ENCODE data around the gene NHS. TPM values are rescaled to one million over a fixed set of nuclear protein-coding genes. Genes with fewer than 3 reads are reported as not detected.

The NHS gene
- total RNA-seq, 1 experiment from 2014 or later, result 2.4 TPM

DNA sequence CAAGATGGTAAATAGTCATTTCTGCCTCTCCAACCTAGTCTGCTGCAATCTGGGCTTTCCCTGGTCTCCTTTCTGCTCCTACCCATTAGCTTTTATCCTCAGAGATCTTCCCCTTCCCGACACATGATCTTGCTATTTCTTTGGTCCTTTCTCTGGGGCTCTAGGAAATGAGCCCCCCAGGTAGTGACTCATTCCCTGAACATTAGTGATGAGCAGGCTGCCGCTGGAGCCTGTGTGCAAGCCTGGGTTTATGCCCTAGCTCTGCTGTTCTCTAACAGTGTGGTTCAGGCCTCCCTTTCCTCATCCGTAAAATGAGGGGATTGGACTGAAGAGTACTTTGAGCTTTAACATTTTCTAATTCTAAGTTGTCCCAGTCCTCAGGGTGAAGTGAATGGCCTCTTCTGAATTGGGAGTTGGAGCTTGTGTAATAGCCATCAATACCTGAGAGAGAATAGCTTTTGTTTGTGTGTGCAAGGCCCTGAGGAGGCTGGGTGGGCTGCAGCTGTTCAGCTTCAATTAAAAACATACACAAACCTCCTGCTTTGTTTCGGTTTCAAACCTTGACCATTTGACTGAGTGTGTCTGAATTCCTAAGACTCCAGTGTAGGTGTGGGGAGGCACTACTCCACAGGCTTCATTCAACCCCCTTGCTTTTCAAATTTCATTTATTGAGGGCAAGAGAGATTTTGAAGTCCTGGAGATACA is 246.7 kb downstream of the NHS start:
- in situ Hi-C loops (cut with HindIII; ENCODE audit: low pct_unique_long_range_greater_than_20kb, low sequenced_read_pairs), result no loop called here
- DNase-seq (ENCODE audit: low read depth), result no peak

DNA sequence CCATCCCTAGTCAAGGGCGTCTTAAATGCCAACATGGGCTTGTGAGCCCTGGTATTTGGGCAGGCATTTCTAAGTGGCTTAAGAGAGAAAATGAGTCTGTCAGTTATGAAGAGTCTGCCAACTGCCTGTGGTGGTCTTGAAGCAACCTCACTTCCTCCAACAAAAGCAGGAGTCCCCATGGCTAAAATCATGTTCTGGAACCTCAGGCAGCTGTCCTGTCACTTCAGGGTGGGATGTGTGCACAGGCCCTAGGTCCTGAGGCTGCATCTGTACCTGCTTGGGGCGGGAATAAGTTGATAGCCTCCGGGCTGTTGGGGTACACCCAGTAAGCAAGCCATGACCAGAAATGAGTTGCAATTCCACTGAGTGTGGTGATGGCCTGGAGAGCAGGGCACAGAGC is 247.3 kb downstream of the NHS start:
- in situ Hi-C loops (cut with HindIII; ENCODE audit: low pct_unique_long_range_greater_than_20kb, low sequenced_read_pairs), result no loop called here
- no peak for DNase-seq (ENCODE audit: low read depth)

DNA sequence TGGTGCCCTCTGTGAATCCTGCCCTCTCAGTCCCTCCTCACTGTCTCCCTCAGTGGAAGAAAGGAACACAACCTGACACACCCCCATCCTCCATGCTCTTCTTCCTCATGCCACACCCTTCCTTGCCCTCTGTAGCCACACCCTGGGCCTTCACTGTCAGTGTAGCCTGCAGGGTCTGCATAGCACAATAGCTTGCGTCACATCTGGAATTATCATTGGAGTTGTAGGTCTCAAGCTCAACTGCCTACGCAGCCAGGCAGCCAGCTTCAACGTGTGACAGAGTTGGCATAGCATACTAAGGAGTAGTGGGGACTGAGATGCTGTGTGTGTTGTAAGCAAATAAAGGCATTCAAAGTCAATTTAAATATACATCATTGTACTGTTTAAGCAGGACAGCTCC is 248.8 kb downstream of the NHS start:
- in situ Hi-C loops (cut with HindIII; ENCODE audit: low pct_unique_long_range_greater_than_20kb, low sequenced_read_pairs), result no loop called here
- DNase-seq (ENCODE audit: low read depth), result no peak

DNA sequence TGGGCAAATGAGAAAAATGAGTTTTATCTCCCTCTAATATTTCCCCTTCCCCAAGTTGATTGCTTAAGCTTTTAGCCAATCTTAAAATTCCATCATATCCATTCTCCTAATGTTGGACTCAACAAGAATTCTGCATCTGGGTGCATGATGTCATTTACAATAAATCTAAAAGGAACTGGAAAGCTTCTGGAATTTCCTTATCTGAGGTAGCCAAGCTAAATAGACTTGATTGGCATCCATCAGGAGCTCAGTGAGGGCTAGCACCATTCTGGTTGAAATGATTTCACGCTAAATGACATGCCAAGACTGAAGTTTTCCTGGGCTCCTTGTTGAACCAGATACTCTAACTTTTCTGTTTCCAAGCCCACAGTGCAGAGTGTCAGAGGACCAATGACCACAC is 252.0 kb downstream of the NHS start:
- no peak for DNase-seq (ENCODE audit: low read depth)
- in situ Hi-C loops (cut with HindIII; ENCODE audit: low pct_unique_long_range_greater_than_20kb, low sequenced_read_pairs), result no loop called here

DNA sequence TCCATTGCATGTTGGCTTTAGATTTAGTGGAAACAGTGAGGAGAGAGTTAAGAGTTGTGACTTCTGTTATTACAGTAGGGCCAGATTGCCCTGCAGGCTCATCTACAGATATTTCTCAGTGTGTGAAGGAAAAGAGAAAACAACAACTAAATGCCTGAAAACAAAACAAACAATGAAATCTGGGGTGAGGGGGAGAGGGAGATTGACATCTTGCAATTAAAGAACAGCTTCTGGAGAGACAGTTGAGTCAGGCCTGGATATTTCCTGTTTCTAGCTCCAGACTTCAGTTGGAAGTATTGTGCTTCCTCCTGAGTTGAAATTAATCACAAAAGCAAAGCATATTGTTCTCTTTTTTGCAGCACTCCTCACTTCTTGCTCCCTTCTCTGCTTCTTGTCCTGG is 254.0 kb downstream of the NHS start:
- in situ Hi-C loops (cut with HindIII; ENCODE audit: low pct_unique_long_range_greater_than_20kb, low sequenced_read_pairs), result no loop called here
- no peak for DNase-seq (ENCODE audit: low read depth)

DNA sequence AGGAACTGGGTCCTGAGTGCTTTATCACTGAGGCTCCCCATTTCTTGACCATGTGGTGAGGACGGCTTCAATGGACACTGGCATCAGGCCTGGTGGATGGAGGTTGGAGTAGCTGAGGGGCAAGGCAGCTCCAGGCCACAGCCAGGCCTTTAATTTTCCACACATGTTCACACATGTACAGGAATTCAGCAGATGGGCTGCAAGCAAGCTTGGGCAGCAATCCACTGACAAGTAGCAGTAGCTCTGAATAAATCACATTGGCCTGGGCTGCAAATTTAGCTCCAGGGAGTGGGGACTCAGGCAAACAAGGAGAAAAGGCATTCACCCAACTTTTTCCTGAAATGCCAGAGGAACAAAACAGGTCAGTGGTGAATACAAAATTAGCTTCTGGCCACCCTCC is 254.5 kb downstream of the NHS start:
- no peak for DNase-seq (ENCODE audit: low read depth)
- in situ Hi-C loops (cut with HindIII; ENCODE audit: low pct_unique_long_range_greater_than_20kb, low sequenced_read_pairs), result no loop called here

DNA sequence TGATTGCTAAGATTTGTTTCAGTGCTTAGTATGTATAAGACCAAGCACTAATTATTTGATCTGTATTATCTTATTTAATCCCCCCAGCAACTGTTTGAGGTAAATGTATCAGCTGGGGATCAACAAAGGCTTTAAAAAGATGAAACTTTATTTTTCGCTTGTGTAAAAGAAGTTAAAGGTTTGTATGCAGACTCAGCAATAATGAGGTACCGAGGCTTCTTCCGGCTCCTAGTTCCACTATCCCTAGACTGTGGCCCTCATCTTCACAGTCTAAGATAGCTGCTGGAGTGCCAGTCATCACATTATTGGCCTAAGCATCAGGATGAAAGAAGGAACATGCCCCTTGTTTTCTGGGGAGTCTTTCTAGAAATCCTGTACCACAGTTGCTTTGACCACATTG is 256.6 kb downstream of the NHS start:
- in situ Hi-C loops (cut with HindIII; ENCODE audit: low pct_unique_long_range_greater_than_20kb, low sequenced_read_pairs), result no loop called here
- DNase-seq (ENCODE audit: low read depth), result no peak

DNA sequence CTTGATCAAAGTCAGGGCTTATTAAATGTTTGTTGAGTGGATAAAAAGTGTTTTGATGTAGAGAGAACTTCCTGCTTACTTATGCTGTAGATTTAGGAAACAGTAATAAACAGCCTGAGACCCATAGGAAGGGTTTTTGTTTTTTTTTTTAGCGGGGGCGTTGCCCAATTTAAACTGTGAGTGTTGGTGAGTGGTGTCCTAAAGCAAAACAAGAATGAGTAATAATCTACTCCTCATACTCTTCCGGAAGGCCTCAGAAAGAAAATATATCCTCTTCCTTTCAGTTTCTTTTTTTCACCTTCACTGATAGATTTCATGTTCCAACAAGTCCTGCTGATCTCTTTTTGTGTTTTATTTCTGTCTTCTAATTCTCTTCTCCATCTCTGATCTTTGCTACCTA is 257.9 kb downstream of the NHS start:
- in situ Hi-C loops (cut with HindIII; ENCODE audit: low pct_unique_long_range_greater_than_20kb, low sequenced_read_pairs), result no loop called here
- no peak for DNase-seq (ENCODE audit: low read depth)

DNA sequence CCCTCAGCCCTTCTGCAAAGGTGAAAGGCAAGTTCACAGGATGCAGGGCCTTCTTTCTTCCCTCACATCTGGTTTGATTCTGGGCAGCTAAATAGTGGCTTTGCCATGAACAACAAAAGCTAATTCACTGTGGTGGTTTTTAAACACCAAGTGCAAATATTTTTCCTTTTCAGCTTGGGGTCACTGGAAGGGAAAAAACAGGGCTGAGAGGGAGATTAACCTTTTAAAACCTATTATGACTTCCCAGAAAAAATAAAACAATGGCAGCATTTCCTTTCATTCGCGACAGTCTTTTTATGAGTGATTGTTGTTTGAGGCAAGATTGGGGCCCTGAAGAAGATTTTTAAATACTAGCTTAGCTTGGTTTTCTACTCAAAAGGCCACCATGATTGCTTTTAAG is 258.5 kb downstream of the NHS start:
- in situ Hi-C loops (cut with HindIII; ENCODE audit: low pct_unique_long_range_greater_than_20kb, low sequenced_read_pairs), result no loop called here

DNA sequence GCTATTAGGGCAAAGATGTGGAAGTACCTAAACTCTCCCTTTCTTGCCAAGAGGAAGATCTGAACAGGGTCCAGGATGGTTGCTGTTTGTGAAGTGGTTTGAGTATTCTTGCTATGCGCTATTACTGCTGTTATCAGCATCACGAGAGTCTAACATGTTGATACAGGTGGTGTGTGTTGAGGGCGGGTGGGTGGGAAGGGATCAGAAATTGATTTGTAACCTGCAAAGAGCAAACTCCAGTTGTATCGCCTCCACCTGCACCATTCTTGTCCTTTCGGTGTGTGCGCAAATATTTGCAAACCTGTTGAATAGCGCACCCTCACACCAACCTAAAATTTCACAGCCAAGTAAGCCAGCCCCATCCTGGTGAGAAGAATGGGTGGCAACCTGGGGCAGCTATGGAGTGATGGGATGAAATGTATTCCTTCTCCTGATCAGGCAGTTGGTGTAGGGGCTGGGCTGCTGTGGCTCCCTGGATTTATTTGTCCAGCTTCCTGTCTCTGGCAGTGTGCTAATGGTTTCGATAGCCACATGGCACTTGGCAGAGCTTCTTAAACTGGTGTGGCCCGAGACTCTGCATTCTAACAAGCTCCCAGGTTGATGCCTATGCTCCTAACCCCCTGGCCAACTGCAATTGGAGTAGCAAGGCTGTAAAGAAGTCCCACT is 259.7 kb downstream of the NHS start:
- in situ Hi-C loops (cut with HindIII; ENCODE audit: low pct_unique_long_range_greater_than_20kb, low sequenced_read_pairs), result no loop called here
- DNase-seq (ENCODE audit: low read depth), result no peak

More for the DNA sequence above, 258.5 kb downstream of the NHS start:
- DNase-seq (ENCODE audit: low read depth), result no peak

DNA sequence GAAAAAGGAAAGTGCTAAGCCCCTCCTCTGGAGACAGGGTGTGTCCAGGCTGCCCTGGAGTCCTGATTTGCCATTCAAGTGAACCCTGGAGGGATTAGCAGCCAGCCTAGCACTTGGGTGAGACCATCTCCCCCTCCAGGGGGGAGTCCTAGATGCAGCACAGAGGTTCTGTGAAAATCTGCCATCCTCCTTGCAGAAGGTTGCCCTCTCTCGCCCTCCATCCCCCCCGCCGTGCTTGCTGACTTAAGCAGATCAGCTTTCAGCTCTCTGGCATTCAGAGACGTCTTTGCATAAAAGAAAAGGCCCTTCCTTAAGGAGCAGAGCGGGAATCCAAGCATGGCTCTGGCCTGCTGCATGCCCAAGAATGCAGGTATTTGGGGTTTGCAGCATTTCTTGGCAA is 260.2 kb downstream of the NHS start:
- in situ Hi-C loops (cut with HindIII; ENCODE audit: low pct_unique_long_range_greater_than_20kb, low sequenced_read_pairs), result no loop called here
- peak; percentile 86 for DNase-seq (ENCODE audit: low read depth)

DNA sequence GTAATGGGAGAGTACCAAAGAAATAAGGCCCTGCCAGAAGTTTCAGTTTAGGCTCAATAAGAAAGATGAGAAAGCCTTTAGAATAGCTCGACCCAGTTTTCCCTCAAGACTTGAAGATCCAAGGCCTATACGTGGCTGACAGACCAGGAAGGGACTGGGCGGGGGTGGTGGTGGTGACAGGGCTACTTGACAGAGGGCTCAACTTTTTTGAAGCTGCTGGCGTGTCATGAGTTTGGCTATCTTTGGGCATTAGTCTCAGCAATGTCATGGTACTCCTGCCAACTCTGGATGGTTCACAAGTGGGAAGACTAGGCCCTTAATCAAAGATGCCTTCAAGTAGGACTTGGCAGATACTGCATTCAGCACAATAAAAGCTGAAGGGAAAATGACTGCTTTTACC is 262.2 kb downstream of the NHS start:
- in situ Hi-C loops (cut with HindIII; ENCODE audit: low pct_unique_long_range_greater_than_20kb, low sequenced_read_pairs), result no loop called here
- no peak for DNase-seq (ENCODE audit: low read depth)

DNA sequence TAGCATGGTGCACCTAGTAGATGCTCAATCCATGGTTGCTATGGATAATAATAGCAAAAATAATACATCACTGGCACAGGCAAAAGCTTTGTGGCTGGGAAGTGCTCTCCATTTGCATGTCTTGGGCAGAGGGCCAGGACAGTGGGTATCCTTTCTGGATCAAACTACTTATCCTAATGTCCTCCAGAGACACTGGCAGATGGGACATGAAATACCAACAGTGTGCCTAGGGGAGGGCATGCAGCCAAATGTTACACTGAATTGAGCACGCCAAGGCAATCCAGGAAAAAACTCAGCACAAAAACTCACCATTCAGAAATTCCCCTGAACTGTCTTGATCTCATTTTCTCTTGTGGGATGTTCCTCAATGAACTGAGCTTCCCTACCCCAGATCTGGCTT is 263.7 kb downstream of the NHS start:
- in situ Hi-C loops (cut with HindIII; ENCODE audit: low pct_unique_long_range_greater_than_20kb, low sequenced_read_pairs), result no loop called here
- DNase-seq (ENCODE audit: low read depth), result no peak

DNA sequence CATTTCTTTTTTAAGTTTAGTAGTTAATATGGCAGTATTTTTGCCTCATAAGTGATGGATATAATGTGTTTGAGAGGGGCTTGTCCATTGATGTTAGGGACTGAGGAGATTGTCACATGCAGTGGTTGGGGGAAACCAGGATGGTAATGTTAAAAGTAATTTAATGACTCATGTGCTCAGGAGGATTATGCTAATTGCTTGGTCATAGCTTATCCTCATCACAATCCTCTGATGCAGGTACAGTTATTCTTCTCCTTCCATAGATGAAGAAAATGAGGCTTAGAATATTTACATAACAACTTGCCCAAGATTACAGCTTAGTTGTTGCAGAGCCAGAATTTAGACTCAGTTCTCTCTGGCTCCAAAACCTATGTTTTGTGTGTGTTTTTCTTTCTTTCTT is 267.9 kb downstream of the NHS start:
- in situ Hi-C loops (cut with HindIII; ENCODE audit: low pct_unique_long_range_greater_than_20kb, low sequenced_read_pairs), result no loop called here

DNA sequence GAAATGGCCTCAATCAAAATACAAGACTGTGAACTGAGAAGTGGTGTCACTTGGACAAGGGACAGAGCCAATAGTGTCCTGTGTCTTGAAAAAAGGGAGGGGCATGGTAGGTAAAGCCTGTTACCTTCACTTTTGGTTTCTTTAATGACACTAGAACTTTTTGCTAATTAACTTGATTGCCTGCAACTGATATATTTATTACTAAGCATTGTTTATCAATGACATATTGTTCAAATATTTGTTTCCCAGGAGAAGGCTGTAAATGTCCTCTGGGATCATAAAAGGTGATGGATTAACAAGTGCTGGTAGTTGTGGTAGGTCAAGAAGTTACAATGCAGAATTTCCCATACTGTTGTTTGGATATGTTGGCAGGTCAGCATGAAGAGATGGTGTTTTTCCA is 268.5 kb downstream of the NHS start:
- DNase-seq (ENCODE audit: low read depth), result no peak
- in situ Hi-C loops (cut with HindIII; ENCODE audit: low pct_unique_long_range_greater_than_20kb, low sequenced_read_pairs), result no loop called here

More for the DNA sequence above, 267.9 kb downstream of the NHS start:
- no peak for DNase-seq (ENCODE audit: low read depth)

DNA sequence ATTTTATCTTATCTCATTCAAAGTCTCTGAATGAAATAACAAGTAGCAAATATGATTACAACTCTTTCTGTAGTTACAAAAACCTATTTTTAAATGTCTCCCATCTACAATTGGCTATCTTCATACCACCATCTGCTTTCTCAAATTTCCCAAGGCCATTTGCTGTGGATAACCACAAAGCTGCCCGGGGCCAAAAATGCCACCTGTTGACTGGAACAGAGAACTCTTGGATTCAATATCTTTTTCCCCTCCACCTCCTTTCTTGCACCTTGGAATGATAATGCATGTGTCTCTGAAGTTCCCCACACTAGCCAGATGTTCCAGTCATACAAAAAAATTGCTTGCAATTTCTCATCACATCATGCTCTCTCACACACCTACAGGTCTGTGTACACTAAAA is 269.0 kb downstream of the NHS start:
- in situ Hi-C loops (cut with HindIII; ENCODE audit: low pct_unique_long_range_greater_than_20kb, low sequenced_read_pairs), result no loop called here
- no peak for DNase-seq (ENCODE audit: low read depth)

DNA sequence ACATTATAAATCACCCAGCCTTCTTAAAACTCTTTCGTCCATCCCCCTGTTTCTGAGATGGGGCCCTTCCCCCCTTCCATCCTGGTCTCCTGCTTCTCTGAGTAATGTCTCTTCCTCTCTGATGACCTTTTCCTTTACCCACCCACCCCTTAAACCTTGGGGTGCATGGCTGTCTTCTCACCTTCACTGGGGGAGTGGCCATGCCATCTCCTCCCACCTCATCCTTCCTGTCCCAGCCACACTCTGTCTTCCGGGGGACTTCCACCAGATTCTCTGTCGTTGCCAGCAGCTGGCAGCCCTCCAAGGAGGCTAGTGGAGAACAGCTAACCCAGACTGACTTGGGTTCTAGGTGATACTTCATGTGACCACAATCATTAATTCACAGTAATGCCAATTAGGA is 279.1 kb downstream of the NHS start:
- in situ Hi-C loops (cut with HindIII; ENCODE audit: low pct_unique_long_range_greater_than_20kb, low sequenced_read_pairs), result no loop called here

DNA sequence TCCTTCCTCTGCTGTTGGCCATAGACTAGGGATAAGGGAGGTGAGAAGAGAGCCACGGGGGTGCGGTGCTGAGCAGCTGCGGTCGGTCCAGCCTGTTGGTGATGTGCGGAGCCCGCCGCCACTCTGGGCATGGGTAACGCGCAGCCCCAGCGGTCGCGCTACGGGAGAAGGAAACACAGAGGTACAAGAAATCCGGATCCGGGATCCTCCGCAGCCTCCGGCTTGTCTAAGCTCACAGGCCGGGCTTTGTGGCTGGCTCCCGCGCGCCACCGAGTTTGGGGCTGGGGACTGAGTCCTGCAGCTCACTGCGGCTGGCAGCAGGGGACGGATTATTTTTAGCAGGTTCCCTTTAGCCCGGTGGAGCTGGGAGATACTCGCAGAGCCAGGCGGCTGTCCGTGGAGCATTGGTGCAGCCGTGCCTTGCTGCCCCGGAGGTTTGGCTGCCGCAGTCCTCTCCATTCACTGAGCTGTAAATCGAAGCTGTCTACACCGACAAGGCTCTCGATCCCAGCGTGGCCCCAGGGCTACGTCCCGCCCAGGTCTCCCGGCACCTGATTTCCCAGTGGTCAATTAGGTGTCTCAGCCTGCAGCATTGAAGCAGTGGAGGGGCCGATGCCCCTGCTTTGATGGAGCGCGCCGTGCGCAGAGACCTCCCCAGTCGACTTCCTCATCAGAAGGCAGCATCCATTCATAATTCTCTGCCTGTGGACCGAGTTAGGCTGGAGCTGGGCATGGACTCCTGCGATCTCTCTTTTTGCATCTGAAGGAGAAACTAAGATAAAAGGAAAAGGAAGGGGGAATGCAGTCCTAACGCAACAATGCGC is 280.4 kb downstream of the NHS start:
- in situ Hi-C loops (cut with HindIII; ENCODE audit: low pct_unique_long_range_greater_than_20kb, low sequenced_read_pairs), result no loop called here
- no peak for DNase-seq (ENCODE audit: low read depth)

More for the DNA sequence above, 279.1 kb downstream of the NHS start:
- DNase-seq (ENCODE audit: low read depth), result no peak

DNA sequence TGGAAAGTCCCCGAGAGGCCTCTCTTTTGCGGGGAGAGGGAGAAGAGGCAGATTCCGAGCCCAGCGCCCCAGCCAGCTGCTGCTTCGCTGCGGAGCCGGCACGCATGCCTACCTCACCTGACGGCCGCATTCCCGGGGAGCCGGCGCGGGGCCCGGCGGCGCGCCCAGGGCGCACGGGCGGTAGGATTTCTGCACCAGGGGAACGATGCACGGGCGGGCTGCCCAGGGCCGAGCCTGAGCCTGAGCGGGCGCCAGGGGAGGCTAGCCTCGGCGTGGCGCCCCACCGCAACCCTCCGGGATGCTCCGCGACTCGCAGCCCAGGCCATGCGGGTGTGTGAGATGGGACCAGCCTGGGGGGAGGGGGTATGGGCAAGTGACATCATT is 281.0 kb downstream of the NHS start:
- in situ Hi-C loops (cut with HindIII; ENCODE audit: low pct_unique_long_range_greater_than_20kb, low sequenced_read_pairs), result no loop called here
- DNase-seq (ENCODE audit: low read depth), result no peak
